Activated CD8-positive, alpha-beta memory T cell treated with anti-CD3 and anti-CD28 coated beads, Interleukin-2, amount 50 U/mL, for 48 hours (primary cell): ENCODE measurements around the gene ZSCAN1.
A peak's percentile ranks its signal among the peaks of the same experiment; 100 is the strongest.

ENCODE experiments used
- DNase-seq: peaks from one replicate; pipeline ENCODE4 v3.0.0-alpha.2; 2020

Gene ZSCAN1

DNA sequence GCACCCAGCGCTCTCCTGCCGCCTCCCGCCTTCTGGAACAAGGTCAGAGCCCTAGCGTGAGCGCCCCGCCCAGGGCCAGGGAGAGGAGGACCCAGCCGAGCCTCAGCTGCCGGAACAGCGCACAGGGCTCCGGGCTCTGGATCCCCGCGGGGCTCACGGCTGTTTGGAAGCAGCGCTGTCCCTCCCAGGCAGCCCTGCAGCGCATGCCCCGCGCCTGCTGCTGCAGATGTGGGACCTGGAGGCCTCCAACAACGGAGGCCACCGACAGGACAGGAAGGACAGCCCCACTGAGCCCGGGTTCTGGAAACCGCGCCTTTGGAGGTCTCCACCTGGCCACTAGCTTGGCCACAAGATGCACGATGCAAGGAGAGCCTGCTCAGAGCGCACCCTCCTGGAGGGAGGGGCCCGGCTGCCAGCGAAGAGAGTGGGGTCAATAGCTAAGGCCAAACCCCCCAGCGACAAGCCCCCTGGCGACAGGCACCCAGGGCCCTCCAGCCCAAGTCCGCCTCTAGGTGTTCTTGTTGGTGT, 51.6 kb downstream of the ZSCAN1 start:
- no peak for DNase-seq

DNA sequence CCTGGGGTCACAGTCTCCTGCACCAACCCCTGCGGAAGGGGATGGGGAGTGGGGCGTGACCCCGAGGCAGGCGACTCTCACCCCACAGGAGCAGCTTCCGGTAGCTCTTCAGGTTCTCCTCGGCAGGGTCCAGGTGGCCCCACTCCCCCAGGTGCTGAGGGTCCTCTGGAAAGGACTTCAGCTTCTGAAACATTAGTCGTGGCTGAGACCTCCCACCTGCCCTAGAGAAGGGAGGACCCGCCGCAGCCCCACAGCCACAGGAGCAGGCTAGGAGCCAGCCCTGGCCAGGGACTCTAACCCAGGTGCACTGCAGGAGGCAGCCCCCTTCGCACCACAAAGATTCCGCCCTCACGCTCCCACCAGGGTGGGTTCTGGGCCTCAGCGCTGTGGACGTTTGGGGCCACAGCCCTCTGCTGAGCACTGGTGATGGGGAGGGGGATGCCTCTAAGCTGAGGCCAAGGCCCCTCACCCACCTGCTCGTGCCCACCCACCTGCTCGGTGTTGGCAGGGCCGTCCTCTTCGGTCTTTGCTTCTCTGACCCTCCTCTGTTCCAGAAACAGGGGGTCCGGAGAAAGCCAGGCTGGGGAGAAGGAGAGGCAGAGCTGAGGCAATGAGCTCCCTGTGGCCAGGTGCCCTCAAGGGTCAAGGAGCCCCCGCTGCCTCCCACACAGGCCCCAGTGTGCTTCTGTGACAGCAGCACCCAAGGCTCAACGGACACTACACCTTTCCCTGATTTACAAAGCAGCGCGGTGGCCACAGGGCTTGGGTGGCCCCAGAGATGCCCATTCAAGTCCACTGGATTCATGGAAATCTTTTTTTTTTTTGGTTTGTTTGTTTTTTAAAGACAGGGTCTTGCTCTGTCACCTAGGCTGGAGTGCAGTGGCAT, 53.2 kb downstream of the ZSCAN1 start:
- DNase-seq: no peak

DNA sequence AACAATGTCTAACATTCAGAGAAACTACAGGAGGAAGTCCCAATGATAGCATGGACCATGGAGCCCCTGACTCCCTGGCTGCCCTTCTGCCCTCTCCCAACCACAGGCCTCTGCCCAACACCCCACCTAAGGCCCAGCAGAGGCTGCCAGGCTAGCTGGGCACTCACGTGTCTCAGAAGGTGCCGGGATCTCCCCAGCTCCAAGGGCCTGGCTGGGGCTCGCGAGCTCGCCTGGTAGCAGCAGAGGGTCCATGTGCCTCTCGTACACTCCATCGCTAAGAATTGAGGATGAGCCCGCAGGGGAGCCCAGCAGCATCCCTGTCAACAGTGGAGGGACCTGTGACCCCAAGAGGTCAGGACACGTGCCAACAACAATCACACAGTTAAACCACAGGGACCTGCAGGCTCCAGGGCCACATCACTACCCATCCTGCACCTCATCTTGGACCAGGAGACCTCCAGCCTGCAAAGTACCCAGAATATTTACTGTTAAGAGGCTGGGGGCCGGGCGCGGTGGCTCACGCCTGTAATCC, 54.8 kb downstream of the ZSCAN1 start:
- no peak for DNase-seq

DNA sequence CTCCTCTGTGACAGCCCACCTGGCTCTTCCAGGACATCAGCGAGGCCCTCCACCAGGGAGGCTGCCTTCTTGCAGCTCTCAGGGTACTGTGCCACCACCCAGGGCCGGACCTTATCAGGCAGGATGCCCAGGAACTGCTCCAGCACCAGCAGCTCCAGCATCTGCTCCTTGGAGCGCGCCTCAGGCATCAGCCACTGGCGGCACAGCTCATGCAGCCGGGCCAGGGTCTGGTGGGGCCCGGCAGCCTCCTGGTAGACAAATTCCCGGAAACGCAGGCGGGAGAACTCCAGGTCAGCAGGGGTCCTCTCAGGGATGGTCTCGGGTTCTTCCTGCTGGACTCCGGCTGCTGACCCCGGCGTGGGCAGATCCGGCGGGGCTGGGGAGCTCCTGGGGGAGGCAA, 56.0 kb downstream of the ZSCAN1 start:
- DNase-seq: no peak

DNA sequence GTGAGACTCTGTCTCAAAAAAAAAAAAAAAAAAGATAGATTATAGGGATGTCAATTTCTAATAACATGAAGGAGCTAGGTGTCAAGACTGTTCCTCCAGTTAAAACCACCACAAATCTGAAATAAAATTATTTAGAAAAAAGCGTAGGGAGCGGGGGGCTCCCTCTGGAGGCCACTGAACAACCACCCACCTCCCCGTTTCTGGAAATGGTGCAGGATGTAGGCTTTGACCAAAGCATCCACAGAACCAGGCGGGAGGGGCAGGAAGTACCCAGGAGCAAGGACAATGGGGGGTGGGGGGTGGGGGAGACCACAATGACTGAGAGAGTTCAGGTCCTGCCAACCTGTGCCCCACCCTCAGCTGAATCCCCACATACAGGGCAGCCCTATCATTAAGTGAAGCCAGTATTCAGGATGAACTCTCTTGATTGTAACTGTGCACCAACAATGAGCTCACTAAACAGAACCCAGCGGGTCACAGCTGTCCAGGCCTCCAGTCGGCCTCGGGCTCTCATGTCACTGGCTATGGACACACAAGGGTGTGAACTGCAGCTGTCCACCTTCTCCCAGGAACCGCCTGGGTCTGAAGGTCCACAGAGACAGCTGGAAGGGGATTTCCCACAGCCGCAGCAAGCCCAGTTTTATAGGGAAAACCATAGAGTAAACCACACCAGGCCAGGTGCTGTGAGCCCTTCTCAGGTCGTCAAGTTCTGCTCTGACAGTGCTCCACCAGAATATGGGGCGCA, 57.6 kb downstream of the ZSCAN1 start:
- no peak for DNase-seq

DNA sequence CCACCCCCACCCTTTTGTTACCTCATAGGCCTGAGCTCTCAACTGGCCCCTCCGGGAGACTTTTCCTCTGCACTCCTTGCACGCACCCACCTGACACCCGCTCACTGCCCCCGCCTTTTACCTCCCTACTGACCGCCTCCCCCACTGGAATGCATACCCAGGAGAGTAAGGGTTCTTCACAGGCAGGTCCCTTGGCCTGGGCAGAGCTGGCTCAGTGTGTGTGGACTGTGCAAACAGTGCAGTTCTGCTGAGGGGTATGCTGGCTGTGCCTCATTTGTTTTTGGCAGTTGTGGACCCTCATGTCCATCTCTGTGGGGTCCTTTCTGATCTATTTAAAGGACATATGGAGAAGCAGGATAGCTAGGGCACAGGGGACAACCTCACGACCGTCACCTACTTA, 59.2 kb downstream of the ZSCAN1 start:
- no peak for DNase-seq

DNA sequence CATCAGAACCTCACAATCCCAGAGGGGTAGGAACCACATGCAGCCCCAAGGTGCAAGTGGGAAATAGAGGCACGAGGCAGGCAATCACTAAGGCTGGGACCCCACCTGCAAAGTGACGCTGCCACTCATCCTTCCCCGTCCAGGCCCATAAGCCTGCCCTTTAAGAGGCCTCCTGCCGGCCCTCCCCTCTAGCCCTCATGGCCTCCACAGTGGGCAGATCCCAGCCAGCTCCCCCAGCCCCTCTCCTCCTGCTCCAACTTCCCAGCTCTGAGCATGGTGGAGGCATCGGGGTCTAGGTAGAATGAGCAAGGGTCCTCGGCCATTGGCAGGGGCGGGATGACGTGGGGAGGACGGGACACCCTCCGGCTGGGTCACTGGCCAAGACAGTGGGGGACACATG, 61.5 kb downstream of the ZSCAN1 start:
- no peak for DNase-seq

DNA sequence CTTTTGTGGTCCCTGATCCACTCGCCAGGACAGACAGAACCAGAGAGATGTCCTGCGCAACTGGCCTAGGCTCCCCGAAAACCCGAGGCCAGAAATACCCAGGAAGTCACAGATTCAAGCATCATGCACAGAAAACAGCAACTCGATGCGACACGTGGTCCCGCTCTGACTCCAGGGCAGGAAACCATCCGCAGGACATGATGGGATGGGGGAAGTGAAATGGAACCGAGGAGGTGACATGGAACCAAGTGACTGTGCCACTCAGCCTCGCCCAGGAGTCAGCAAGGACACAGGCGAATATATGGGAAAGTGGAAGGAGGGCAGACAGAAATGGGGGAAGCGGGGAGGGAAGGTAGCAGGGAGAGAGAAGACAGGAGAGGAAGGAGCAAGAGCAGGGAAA, 63.1 kb downstream of the ZSCAN1 start:
- DNase-seq: no peak

DNA sequence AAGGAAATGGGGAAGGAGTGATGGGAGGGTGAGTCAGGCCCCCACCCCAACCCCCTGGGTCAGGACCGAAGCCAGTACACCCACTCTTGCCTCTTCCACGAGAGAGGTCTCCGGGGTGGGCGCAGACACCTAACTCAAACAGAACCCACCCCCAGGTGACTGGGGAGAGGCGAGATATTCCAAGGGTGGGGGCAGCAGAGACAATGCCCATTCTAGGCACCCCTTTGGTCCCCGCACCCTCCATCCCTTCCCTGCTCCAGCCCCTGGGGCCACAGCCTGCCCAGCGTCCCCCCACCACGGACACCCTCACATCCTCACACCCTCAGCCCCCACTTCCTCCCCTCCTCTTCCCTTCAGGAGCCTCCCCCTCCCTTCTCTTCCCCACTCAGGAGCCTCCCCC, 63.5 kb downstream of the ZSCAN1 start:
- no peak for DNase-seq

DNA sequence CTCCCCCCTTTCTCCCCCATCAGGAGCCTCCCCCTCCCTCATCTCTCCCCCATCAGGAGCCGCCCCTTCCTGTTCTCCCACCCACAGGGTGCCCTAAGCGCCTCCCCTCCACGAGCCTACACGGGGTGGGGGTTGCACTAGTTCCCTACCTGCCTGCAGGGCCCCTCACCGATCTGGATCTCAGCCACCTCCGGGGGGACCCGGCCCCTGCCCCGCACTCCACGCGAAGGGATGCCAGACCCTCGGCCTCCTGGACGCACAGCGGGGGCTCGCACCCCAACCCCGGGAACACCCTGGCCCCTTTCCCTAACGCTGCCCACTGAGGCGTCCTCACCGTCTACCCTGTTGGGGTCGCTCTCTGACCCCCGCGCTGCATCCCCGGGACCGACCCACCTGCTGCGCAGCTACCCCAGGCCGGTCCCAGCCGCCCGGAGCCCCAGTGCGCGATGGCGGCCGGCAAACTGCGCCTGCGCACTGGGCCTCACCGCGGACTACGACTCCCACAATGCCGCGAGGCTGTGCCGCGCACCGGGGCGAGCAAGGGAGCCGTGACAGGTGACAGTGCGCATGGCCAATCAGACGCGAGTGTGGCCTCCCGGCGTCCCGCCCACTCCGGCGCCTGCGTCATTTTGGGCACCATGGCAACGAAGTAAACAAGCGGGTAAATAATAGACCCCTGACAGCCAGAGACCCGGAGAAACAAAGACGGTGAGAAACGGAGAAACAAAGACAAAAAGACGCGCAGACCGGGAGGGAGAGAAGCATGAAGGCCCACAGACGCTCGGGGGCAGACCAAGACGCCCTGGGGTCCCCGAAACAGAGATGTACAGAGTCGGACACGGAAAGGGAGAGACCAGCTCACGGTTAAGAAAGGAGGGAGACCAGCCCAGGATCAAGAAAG, 64.2 kb downstream of the ZSCAN1 start, which contains the start of gene ZSCAN18:
Gene ZSCAN18, minus strand, starts transcription at position 451 of the 901 bp plus-strand sequence. CDS start 7,964 bp downstream, outside the sequence.
- DNase-seq: peak; percentile 96

DNA sequence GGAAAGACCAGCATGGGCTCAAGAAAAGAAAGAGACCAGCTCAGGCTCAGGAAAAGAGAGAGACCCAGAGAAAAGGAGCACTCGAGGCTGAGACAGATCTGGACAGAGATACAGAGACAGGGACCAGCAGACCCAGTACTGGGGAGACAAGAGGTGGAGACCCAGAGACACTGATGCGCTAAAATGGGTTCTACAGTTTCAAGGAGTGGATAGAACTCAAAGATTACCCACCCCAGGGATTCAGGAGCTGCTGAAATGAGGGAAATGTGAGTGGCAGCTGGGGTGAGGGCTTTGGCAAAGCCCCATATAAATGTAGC, 64.8 kb downstream of the ZSCAN1 start:
- DNase-seq: no peak
